Astrocyte (in vitro differentiated cells and primary cell): Measurements from ENCODE around the gene RPS6KA1. TPM values are rescaled to one million over a fixed set of nuclear protein-coding genes. Genes with fewer than 3 reads are reported as not detected.

Experiments
- DNase-seq: peaks from one replicate; pipeline ENCODE4 v3.0.0-alpha.2; 2010; ENCODE audit warnings: low read depth
- FAIRE-seq: peaks from 2 replicates; lab custom pipeline; 2011; peaks lifted over from hg19 to GRCh38; lab: Jason Lieb, UNC
- H2AFZ ChIP-seq: 2 replicates; pipeline ENCODE4 v1.6.0; 2012; ENCODE audit warnings: low read depth, low read length, inconsistent platforms
- H3K27ac ChIP-seq: 2 replicates; pipeline ENCODE4 v1.5.1; 2011; ENCODE audit warnings: low read depth, low read length, inconsistent platforms
- H3K27me3 ChIP-seq: 2 replicates; pipeline ENCODE4 v1.6.0; 2011; ENCODE audit warnings: low read length, inconsistent platforms; ENCODE audit not compliant: insufficient read depth
- H3K36me3 ChIP-seq: 2 replicates; pipeline ENCODE4 v1.5.1; 2011; ENCODE audit warnings: low read length, inconsistent platforms; ENCODE audit not compliant: insufficient read depth
- H3K4me1 ChIP-seq: 2 replicates; pipeline ENCODE4 v1.5.1; 2011; ENCODE audit warnings: low read length, inconsistent platforms; ENCODE audit not compliant: insufficient read depth
- H3K4me2 ChIP-seq: 2 replicates; pipeline ENCODE4 v1.6.0; 2012; ENCODE audit warnings: low read length, inconsistent platforms
- H3K4me3 ChIP-seq: 2 replicates; pipeline ENCODE4 v1.5.1; 2011; ENCODE audit warnings: low read depth, mild to moderate bottlenecking, low read length, inconsistent platforms; ENCODE audit not compliant: insufficient read depth
- H3K79me2 ChIP-seq: 2 replicates; pipeline ENCODE4 v1.6.0; 2012; ENCODE audit warnings: mild to moderate bottlenecking, low read length, inconsistent platforms; ENCODE audit not compliant: insufficient read depth
- H3K9ac ChIP-seq: 2 replicates; pipeline ENCODE4 v1.6.0; 2012; ENCODE audit warnings: mild to moderate bottlenecking, low read length, inconsistent platforms
- H3K9me3 ChIP-seq: 2 replicates; pipeline ENCODE4 v1.5.1; 2012; ENCODE audit warnings: low read depth, mild to moderate bottlenecking, low read length, inconsistent platforms; ENCODE audit not compliant: insufficient read depth
- H4K20me1 ChIP-seq: 2 replicates; pipeline ENCODE4 v1.6.0; 2012; ENCODE audit warnings: low read length, inconsistent platforms; ENCODE audit not compliant: insufficient read depth
- H3K27ac Mint-ChIP-seq: one replicate; pipeline ENCODE4 v1.8.0; 2021; ENCODE audit warnings: mild to moderate bottlenecking, mixed read lengths; ENCODE audit not compliant: unreplicated experiment
- H3K27me3 Mint-ChIP-seq: one replicate; pipeline ENCODE4 v1.8.0; 2021; ENCODE audit warnings: low read depth, mixed read lengths; ENCODE audit not compliant: unreplicated experiment
- H3K36me3 Mint-ChIP-seq: one replicate; pipeline ENCODE4 v1.8.0; 2021; ENCODE audit warnings: low read depth, mixed read lengths; ENCODE audit not compliant: unreplicated experiment
- H3K4me1 Mint-ChIP-seq: one replicate; pipeline ENCODE4 v1.8.0; 2021; ENCODE audit warnings: low read depth, mixed read lengths; ENCODE audit not compliant: unreplicated experiment
- H3K4me3 Mint-ChIP-seq: one replicate; pipeline ENCODE4 v1.8.0; 2021; ENCODE audit warnings: mild to moderate bottlenecking, moderate library complexity, mixed read lengths; ENCODE audit not compliant: unreplicated experiment
- H3K9me3 Mint-ChIP-seq: one replicate; pipeline ENCODE4 v1.8.0; 2021; ENCODE audit warnings: mild to moderate bottlenecking, mixed read lengths; ENCODE audit not compliant: unreplicated experiment
- CTCF ChIP-seq: IDR thresholded peaks from 2 replicates; pipeline ENCODE4 v1.5.1; 2011; ENCODE audit warnings: low read depth, mild to moderate bottlenecking, inconsistent platforms, low read length, moderate library complexity; ENCODE audit not compliant: insufficient read depth
- EZH2 ChIP-seq: IDR thresholded peaks from 2 replicates; pipeline ENCODE4 v1.6.1; 2012; ENCODE audit warnings: mild to moderate bottlenecking, low read length, inconsistent platforms; ENCODE audit not compliant: insufficient read depth
- total RNA-seq: library from RNA; stranded (reverse); gene quantifications from 2 replicates; pipeline ENCODE4 v1.2.1, GENCODE V29; 2021

RPS6KA1 gene
- total RNA-seq, 1 donor from 2014 or later: 11.8 TPM

- Mint-ChIP-seq H3K4me1 (peaks cover 4% of the 10 kb centered on the region), H3K9me3 (no peaks in the 10 kb centered on the region), H3K4me3 (no peak overlapping the region), H3K27ac (no peak overlapping the region), H3K36me3 (no peaks in the 10 kb centered on the region), H3K27me3 (no peaks in the 10 kb centered on the region)
- Histone ChIP-seq H3K4me2 (no peak overlapping the region), H3K4me1 (no peaks in the 10 kb centered on the region), H3K27ac (no peak overlapping the region), H3K27me3 (peaks cover 5% of the 10 kb centered on the region), H3K9me3 (no peaks in the 10 kb centered on the region), H3K79me2 (no peaks in the 10 kb centered on the region), H3K36me3 (no peaks in the 10 kb centered on the region), H3K4me3 (no peak overlapping the region), H2AFZ (no peak overlapping the region), H3K9ac (no peak overlapping the region), H4K20me1 (no peaks in the 10 kb centered on the region)
- DNase-seq (peak; percentile 39), FAIRE-seq (peak; percentile 78)
- TF ChIP-seq CTCF: peak; percentile 67
- TF ChIP-seq EZH2: no peak
Measured at GRCh38 chr1:26597629-26598039, 68.1 kb downstream of the RPS6KA1 start.

GRCh38 chr1:26598890-26599289, 69.3 kb downstream of the RPS6KA1 start:
- no peak overlapping the region for H3K27ac Mint-ChIP-seq

More at GRCh38 chr1:26598890-26599289, 69.3 kb downstream of the RPS6KA1 start:
- Histone ChIP-seq H4K20me1 (peaks cover 3% of the 10 kb centered on the region), H3K27ac (no peak overlapping the region), H3K4me2 (no peak overlapping the region), H3K4me1 (no peaks in the 10 kb centered on the region), H3K36me3 (no peaks in the 10 kb centered on the region), H2AFZ (no peak overlapping the region), H3K79me2 (no peaks in the 10 kb centered on the region), H3K9me3 (no peaks in the 10 kb centered on the region), H3K27me3 (peaks cover 17% of the 10 kb centered on the region), H3K9ac (no peak overlapping the region), H3K4me3 (no peak overlapping the region)
- no peaks in the 10 kb centered on the region for H3K36me3 Mint-ChIP-seq
- H3K4me3 Mint-ChIP-seq: no peak overlapping the region
- TF ChIP-seq CTCF (no peak), EZH2 (no peak)
- FAIRE-seq (no peak), DNase-seq (no peak)
- peaks cover 4% of the 10 kb centered on the region for H3K4me1 Mint-ChIP-seq
- no peaks in the 10 kb centered on the region for H3K9me3 Mint-ChIP-seq
- H3K27me3 Mint-ChIP-seq: no peaks in the 10 kb centered on the region
